Liver (tissue), 9 donors: ENCODE measurements around the gene HOXD12. TPM values are rescaled to one million over a fixed set of nuclear protein-coding genes. Genes with fewer than 3 reads are reported as not detected.

ENCODE experiments used
- DNase-seq: peaks from one replicate; pipeline ENCODE4 v3.0.0-alpha.2; 2017; ENCODE audit warnings: low spot score
- H3K27ac ChIP-seq, 2 donors: one replicate each; pipeline ENCODE4 v1.7.0; 2013; ENCODE audit warnings: inconsistent platforms in 2 of 2, low read length in 2 of 2, control low read depth in 1 of 2, low read depth in 1 of 2, mild to moderate bottlenecking in 1 of 2
- H3K27me3 ChIP-seq, 4 donors: one replicate each; pipeline versions ENCODE4 v1.6.1 to v1.7.0; 2013; ENCODE audit warnings: low read length in 3 of 4, inconsistent platforms in 1 of 4, mild to moderate bottlenecking in 1 of 4, moderate library complexity in 1 of 4; ENCODE audit not compliant: control insufficient read depth in 4 of 4, insufficient read depth in 4 of 4
- H3K36me3 ChIP-seq, 4 donors: one replicate each; pipeline versions ENCODE4 v1.6.1 to v1.7.0; 2013; ENCODE audit warnings: low read length in 3 of 4, mild to moderate bottlenecking in 3 of 4, low read depth in 1 of 4, moderate library complexity in 1 of 4; ENCODE audit not compliant: control insufficient read depth in 4 of 4, insufficient read depth in 3 of 4
- H3K4me1 ChIP-seq, 4 donors: one replicate each; pipeline versions ENCODE4 v1.6.1 to v1.7.0; 2013; ENCODE audit warnings: low read length in 3 of 4, mild to moderate bottlenecking in 3 of 4, moderate library complexity in 1 of 4; ENCODE audit not compliant: control insufficient read depth in 4 of 4, insufficient read depth in 4 of 4
- H3K4me3 ChIP-seq, 3 donors: one replicate each; pipeline versions ENCODE4 v1.6.1 to v1.7.0; 2013; ENCODE audit warnings: low read length in 3 of 3, control low read depth in 1 of 3, low read depth in 1 of 3, mild to moderate bottlenecking in 1 of 3
- H3K9ac ChIP-seq, 2 donors: one replicate each; pipeline ENCODE4 v1.7.0; 2013; ENCODE audit warnings: low read length in 2 of 2, mild to moderate bottlenecking in 2 of 2, moderate library complexity in 2 of 2, control low read depth in 1 of 2, low read depth in 1 of 2
- H3K9me3 ChIP-seq, 4 donors: one replicate each; pipeline versions ENCODE4 v1.6.1 to v1.7.0; 2013; ENCODE audit warnings: low read length in 3 of 4; ENCODE audit not compliant: control insufficient read depth in 4 of 4
- EGR1 ChIP-seq, 2 donors: IDR thresholded peaks; 2 replicates each; pipeline ENCODE4 v1.6.1; 2016 to 2018; ENCODE audit warnings: antibody characterized with exemption in 2 of 2, low read depth in 2 of 2
- FOXA1 ChIP-seq: IDR thresholded peaks from 2 replicates; pipeline ENCODE4 v1.6.1; 2016; ENCODE audit warnings: antibody characterized with exemption
- FOXA2 ChIP-seq: IDR thresholded peaks from 2 replicates; pipeline ENCODE4 v1.6.1; 2016; ENCODE audit warnings: antibody characterized with exemption
- GABPA ChIP-seq, 2 donors: IDR thresholded peaks in 1 of 2; conservative IDR thresholded peaks in 1 of 2; 2 replicates each; pipeline ENCODE4 v1.6.1; 2016; ENCODE audit warnings: antibody characterized with exemption in 2 of 2, mild to moderate bottlenecking in 1 of 2, moderate library complexity in 1 of 2
- HNF4A ChIP-seq, 2 donors: conservative IDR thresholded peaks; 2 replicates each; pipeline ENCODE4 v1.6.1; 2016; ENCODE audit warnings: antibody characterized with exemption in 2 of 2, mild to moderate bottlenecking in 2 of 2
- HNF4G ChIP-seq: IDR thresholded peaks from 2 replicates; pipeline ENCODE4 v1.6.1; 2016; ENCODE audit warnings: antibody characterized with exemption
- JUND ChIP-seq, 2 donors: IDR thresholded peaks; 2 replicates each; pipeline ENCODE4 v1.6.1; 2016; ENCODE audit warnings: antibody characterized with exemption in 2 of 2
- RAD21 ChIP-seq, 2 donors: IDR thresholded peaks; 2 replicates each; pipeline ENCODE4 v1.6.1; 2016; ENCODE audit warnings: antibody characterized with exemption in 2 of 2, mild to moderate bottlenecking in 2 of 2
- RXRA ChIP-seq, 2 donors: IDR thresholded peaks; 2 replicates each; pipeline ENCODE4 v1.6.1; 2017 to 2018; ENCODE audit warnings: antibody characterized with exemption in 2 of 2, mild to moderate bottlenecking in 1 of 2
- SP1 ChIP-seq: IDR thresholded peaks from 2 replicates; pipeline ENCODE4 v1.6.1; 2018; ENCODE audit warnings: antibody characterized with exemption, mild to moderate bottlenecking
- TAF1 ChIP-seq: conservative IDR thresholded peaks from 2 replicates; pipeline ENCODE4 v1.6.1; 2016; ENCODE audit warnings: antibody characterized with exemption, mild to moderate bottlenecking
- YY1 ChIP-seq: IDR thresholded peaks from 2 replicates; pipeline ENCODE4 v1.6.1; 2016; ENCODE audit warnings: antibody characterized with exemption, mild to moderate bottlenecking
- WGBS: extraction: QIAGEN DNeasy Blood & Tissue Kit; methylation state at CpG from one replicate; pipeline ENCODE4 v1.1.7; 2013; 5-methylcytosine and 5-hydroxymethylcytosine counted together
- polyA plus RNA-seq, 2 donors: library from polyadenylated mRNA; stranded (reverse) in 1 of 2; unstranded in 1 of 2; fragments of 200-250 nt in 1 of 2; fragments of >200 nt in 1 of 2; fragmentation: Nextera tagmentation in 1 of 2; extraction: Ambion mirVana in 1 of 2; gene quantifications; one replicate each; pipeline versions ENCODE4 v1.2.1 to v1.2.3, GENCODE V29; 2013 to 2015
- total RNA-seq, 2 donors: library from RNA; depleted of rRNA; stranded (reverse); fragments of >200 nt; gene quantifications; one replicate each; pipeline ENCODE4 v1.2.3, GENCODE V29; 2014
- TF ChIP-seq, protein P1 (sequence below): IDR thresholded peaks from 2 replicates; pipeline ENCODE4 v1.6.1; 2016; ENCODE audit warnings: antibody characterized with exemption
- TF ChIP-seq, protein P2 (sequence below): fragments of 150-350 bp; IDR thresholded peaks from 2 replicates; pipeline ENCODE4 v1.5.1; 2017; ENCODE audit warnings: improper control_type of control experiment, low read depth, low read length; ENCODE audit not compliant: missing input control
- TF ChIP-seq, protein P3 (sequence below): IDR thresholded peaks from 2 replicates; pipeline ENCODE4 v1.6.1; 2016; ENCODE audit warnings: antibody characterized with exemption, mild to moderate bottlenecking
- TF ChIP-seq, protein P4 (sequence below): IDR thresholded peaks from 2 replicates; pipeline ENCODE4 v1.6.1; 2016; ENCODE audit warnings: antibody characterized with exemption
- TF ChIP-seq, protein P5 (sequence below): IDR thresholded peaks from 2 replicates; pipeline ENCODE4 v1.6.1; 2016; ENCODE audit warnings: antibody characterized with exemption
- donor health status: healthy.
- donor health status: healthy.
- donor health status: healthy.
- donor health status: healthy.
- donor health status: healthy.

HOXD12 gene
- total and polyA plus RNA-seq, 4 donors, result not detected

DNA sequence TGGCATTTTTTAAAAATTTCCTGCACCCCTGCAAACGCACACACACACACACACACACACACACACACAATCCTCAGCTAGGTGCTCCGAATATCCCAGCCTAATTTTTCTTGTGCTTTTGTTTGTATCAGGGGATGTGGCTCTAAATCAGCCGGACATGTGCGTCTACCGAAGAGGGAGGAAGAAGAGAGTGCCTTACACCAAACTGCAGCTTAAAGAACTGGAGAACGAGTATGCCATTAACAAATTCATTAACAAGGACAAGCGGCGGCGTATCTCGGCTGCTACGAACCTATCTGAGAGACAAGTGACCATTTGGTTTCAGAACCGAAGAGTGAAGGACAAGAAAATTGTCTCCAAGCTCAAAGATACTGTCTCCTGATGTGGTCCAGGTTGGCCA lies 5.2 kb upstream of the HOXD12 start:
- DNase-seq, result no peak
- no peak overlapping the region for H3K27ac ChIP-seq

More for the DNA sequence above, 5.2 kb upstream of the HOXD12 start:
- Histone ChIP-seq H3K4me3 (no peak overlapping the region), H3K27me3 (peaks cover 10 to 54% (median 26%) of the 10 kb centered on the region in 4 donors), H3K9me3 (peaks cover 0 to 4% (median 2%) of the 10 kb centered on the region in 4 donors), H3K4me1 (peaks cover 9 to 24% (median 18%) of the 10 kb centered on the region in 4 donors), H3K9ac (no peak overlapping the region), H3K36me3 (no peaks in the 10 kb centered on the region)
- TF ChIP-seq, protein P1, sequence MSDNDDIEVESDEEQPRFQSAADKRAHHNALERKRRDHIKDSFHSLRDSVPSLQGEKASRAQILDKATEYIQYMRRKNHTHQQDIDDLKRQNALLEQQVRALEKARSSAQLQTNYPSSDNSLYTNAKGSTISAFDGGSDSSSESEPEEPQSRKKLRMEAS, result no peak
- TF ChIP-seq FOXA2 (no peak), HNF4A (conservative IDR thresholded peaks at IDR 0.05) (no peak), FOXA1 (no peak), HNF4G (no peak), TAF1 (no peak), RAD21 (IDR thresholded peaks at IDR 0.05) (no peak), GABPA (IDR thresholded peaks at IDR 0.05 in 1 of 2, conservative IDR thresholded peaks at IDR 0.05 in 1 of 2) (no peak), YY1 (no peak), SP1 (no peak), JUND (IDR thresholded peaks at IDR 0.05) (no peak), RXRA (IDR thresholded peaks at IDR 0.05) (no peak), EGR1 (IDR thresholded peaks at IDR 0.05; ENCODE audit: low read depth in 2 of 2) (no peak)
- TF ChIP-seq, protein P2, sequence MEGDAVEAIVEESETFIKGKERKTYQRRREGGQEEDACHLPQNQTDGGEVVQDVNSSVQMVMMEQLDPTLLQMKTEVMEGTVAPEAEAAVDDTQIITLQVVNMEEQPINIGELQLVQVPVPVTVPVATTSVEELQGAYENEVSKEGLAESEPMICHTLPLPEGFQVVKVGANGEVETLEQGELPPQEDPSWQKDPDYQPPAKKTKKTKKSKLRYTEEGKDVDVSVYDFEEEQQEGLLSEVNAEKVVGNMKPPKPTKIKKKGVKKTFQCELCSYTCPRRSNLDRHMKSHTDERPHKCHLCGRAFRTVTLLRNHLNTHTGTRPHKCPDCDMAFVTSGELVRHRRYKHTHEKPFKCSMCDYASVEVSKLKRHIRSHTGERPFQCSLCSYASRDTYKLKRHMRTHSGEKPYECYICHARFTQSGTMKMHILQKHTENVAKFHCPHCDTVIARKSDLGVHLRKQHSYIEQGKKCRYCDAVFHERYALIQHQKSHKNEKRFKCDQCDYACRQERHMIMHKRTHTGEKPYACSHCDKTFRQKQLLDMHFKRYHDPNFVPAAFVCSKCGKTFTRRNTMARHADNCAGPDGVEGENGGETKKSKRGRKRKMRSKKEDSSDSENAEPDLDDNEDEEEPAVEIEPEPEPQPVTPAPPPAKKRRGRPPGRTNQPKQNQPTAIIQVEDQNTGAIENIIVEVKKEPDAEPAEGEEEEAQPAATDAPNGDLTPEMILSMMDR, result no peak
- TF ChIP-seq, protein P3, sequence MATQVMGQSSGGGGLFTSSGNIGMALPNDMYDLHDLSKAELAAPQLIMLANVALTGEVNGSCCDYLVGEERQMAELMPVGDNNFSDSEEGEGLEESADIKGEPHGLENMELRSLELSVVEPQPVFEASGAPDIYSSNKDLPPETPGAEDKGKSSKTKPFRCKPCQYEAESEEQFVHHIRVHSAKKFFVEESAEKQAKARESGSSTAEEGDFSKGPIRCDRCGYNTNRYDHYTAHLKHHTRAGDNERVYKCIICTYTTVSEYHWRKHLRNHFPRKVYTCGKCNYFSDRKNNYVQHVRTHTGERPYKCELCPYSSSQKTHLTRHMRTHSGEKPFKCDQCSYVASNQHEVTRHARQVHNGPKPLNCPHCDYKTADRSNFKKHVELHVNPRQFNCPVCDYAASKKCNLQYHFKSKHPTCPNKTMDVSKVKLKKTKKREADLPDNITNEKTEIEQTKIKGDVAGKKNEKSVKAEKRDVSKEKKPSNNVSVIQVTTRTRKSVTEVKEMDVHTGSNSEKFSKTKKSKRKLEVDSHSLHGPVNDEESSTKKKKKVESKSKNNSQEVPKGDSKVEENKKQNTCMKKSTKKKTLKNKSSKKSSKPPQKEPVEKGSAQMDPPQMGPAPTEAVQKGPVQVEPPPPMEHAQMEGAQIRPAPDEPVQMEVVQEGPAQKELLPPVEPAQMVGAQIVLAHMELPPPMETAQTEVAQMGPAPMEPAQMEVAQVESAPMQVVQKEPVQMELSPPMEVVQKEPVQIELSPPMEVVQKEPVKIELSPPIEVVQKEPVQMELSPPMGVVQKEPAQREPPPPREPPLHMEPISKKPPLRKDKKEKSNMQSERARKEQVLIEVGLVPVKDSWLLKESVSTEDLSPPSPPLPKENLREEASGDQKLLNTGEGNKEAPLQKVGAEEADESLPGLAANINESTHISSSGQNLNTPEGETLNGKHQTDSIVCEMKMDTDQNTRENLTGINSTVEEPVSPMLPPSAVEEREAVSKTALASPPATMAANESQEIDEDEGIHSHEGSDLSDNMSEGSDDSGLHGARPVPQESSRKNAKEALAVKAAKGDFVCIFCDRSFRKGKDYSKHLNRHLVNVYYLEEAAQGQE, result no peak
- TF ChIP-seq, protein P4, sequence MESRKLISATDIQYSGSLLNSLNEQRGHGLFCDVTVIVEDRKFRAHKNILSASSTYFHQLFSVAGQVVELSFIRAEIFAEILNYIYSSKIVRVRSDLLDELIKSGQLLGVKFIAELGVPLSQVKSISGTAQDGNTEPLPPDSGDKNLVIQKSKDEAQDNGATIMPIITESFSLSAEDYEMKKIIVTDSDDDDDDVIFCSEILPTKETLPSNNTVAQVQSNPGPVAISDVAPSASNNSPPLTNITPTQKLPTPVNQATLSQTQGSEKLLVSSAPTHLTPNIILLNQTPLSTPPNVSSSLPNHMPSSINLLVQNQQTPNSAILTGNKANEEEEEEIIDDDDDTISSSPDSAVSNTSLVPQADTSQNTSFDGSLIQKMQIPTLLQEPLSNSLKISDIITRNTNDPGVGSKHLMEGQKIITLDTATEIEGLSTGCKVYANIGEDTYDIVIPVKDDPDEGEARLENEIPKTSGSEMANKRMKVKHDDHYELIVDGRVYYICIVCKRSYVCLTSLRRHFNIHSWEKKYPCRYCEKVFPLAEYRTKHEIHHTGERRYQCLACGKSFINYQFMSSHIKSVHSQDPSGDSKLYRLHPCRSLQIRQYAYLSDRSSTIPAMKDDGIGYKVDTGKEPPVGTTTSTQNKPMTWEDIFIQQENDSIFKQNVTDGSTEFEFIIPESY, result no peak
- TF ChIP-seq, protein P5, sequence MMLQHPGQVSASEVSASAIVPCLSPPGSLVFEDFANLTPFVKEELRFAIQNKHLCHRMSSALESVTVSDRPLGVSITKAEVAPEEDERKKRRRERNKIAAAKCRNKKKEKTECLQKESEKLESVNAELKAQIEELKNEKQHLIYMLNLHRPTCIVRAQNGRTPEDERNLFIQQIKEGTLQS, result no peak
- 11% methylated on average over 12 of the region's 12 CpGs for WGBS
